DOHH2 (cell line): ENCODE results near the gene JCAD.
"Not testable (repeated sequence)": the region's sequence is repeated elsewhere in the genome, so short reads cannot be mapped to it uniquely, and the experiment has no call there.

ENCODE experiments used
- H3F3A ChIP-seq: fragments of 200-600 bp; sonication (generic), shearing (Covaris generic); 2 replicates; pipeline ENCODE4 v1.6.0; 2016; ENCODE audit warnings: antibody characterized with exemption, mild to moderate bottlenecking; ENCODE audit not compliant: control insufficient read depth, insufficient read depth
- H3K27ac ChIP-seq: fragments of 200-600 bp; sonication (generic); 2 replicates; pipeline ENCODE4 v1.5.1; 2014; ENCODE audit warnings: low read depth, mild to moderate bottlenecking, low read length, moderate library complexity
- H3K27me3 ChIP-seq: fragments of 200-600 bp; sonication (generic); 2 replicates; pipeline ENCODE4 v1.6.1; 2014; ENCODE audit warnings: mild to moderate bottlenecking, low read length, mixed read lengths; ENCODE audit not compliant: control insufficient read depth
- H3K36me3 ChIP-seq: fragments of 200-600 bp; sonication (generic); 2 replicates; pipeline ENCODE4 v1.6.1; 2014; ENCODE audit warnings: mild to moderate bottlenecking, low read length, moderate library complexity, mixed read lengths; ENCODE audit not compliant: control insufficient read depth
- H3K4me1 ChIP-seq: fragments of 200-600 bp; sonication (generic); 2 replicates; pipeline ENCODE4 v1.6.1; 2014; ENCODE audit warnings: mild to moderate bottlenecking, low read length, mixed read lengths; ENCODE audit not compliant: control insufficient read depth
- H3K4me2 ChIP-seq: fragments of 200-600 bp; sonication (generic); 2 replicates; pipeline ENCODE4 v1.6.0; 2014; ENCODE audit warnings: mild to moderate bottlenecking, low read length, moderate library complexity
- H3K4me3 ChIP-seq: fragments of 200-600 bp; sonication (generic); 2 replicates; pipeline ENCODE4 v1.5.1; 2014; ENCODE audit warnings: mild to moderate bottlenecking, low read length, mixed read lengths
- H3K79me2 ChIP-seq: fragments of 200-600 bp; sonication (generic); 2 replicates; pipeline ENCODE4 v1.6.1; 2014; ENCODE audit warnings: mild to moderate bottlenecking, low read length, mixed read lengths; ENCODE audit not compliant: control insufficient read depth
- H3K9me2 ChIP-seq: fragments of 200-600 bp; sonication (generic); replicated peaks from 2 replicates; pipeline ENCODE4 v1.6.1; 2014; ENCODE audit warnings: mild to moderate bottlenecking, low read length, mixed read lengths; ENCODE audit not compliant: control insufficient read depth
- H3K9me3 ChIP-seq: fragments of 200-600 bp; sonication (generic); 2 replicates; pipeline ENCODE4 v1.6.1; 2014; ENCODE audit warnings: antibody characterized with exemption, low read length, mixed read lengths; ENCODE audit not compliant: control insufficient read depth, insufficient read depth
- H4K20me1 ChIP-seq: fragments of 200-600 bp; sonication (generic); 2 replicates; pipeline ENCODE4 v1.6.0; 2014; ENCODE audit warnings: low read depth, mild to moderate bottlenecking, antibody characterized with exemption, low read length, moderate library complexity; ENCODE audit not compliant: control insufficient read depth, insufficient read depth
- EZH2phosphoT487 ChIP-seq: fragments of 200-600 bp; sonication (generic); IDR thresholded peaks from 2 replicates; pipeline ENCODE4 v1.6.1; 2017; ENCODE audit warnings: borderline replicate concordance, mild to moderate bottlenecking, antibody characterized with exemption, low read length, moderate library complexity, mixed read lengths
- TF ChIP-seq, protein P1 (sequence below): fragments of 200-600 bp; sonication (generic); IDR thresholded peaks from one replicate; pipeline ENCODE4 v1.5.1; 2014; ENCODE audit warnings: antibody characterized with exemption, mild to moderate bottlenecking, low read depth, low read length; ENCODE audit not compliant: poor library complexity, severe bottlenecking

JCAD gene

DNA sequence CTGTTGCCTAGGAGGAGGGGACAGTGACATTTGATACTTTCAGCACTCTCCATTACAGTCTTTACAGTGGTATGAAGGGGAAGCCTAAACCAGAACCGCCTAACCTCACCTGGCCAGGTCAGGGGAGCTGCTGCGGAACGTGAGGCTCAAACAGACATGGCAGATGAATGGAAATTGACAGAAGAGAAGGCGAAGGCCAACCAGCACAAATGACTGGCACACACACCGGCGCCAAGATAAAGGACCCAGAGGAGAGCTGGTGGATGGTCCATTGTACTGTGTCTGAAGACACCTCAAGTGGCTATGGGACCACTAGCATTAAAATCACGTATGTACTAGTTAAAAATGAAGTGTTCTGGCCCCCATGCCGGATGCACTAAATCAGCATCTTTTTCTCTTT lies 53.0 kb downstream of the JCAD start:
- Histone ChIP-seq H3K27me3 (peaks cover 24% of the 10 kb centered on the region), H3K9me3 (no peaks in the 10 kb centered on the region), H3K4me1 (no peaks in the 10 kb centered on the region), H3K36me3 (no peaks in the 10 kb centered on the region), H3K4me2 (no peak overlapping the region), H4K20me1 (no peaks in the 10 kb centered on the region), H3K9me2 (no peaks in the 10 kb centered on the region), H3K79me2 (no peaks in the 10 kb centered on the region), H3K27ac (no peak overlapping the region), H3F3A (no peaks in the 10 kb centered on the region), H3K4me3 (no peak overlapping the region)
- TF ChIP-seq, protein P1, sequence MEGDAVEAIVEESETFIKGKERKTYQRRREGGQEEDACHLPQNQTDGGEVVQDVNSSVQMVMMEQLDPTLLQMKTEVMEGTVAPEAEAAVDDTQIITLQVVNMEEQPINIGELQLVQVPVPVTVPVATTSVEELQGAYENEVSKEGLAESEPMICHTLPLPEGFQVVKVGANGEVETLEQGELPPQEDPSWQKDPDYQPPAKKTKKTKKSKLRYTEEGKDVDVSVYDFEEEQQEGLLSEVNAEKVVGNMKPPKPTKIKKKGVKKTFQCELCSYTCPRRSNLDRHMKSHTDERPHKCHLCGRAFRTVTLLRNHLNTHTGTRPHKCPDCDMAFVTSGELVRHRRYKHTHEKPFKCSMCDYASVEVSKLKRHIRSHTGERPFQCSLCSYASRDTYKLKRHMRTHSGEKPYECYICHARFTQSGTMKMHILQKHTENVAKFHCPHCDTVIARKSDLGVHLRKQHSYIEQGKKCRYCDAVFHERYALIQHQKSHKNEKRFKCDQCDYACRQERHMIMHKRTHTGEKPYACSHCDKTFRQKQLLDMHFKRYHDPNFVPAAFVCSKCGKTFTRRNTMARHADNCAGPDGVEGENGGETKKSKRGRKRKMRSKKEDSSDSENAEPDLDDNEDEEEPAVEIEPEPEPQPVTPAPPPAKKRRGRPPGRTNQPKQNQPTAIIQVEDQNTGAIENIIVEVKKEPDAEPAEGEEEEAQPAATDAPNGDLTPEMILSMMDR = no peak

DNA sequence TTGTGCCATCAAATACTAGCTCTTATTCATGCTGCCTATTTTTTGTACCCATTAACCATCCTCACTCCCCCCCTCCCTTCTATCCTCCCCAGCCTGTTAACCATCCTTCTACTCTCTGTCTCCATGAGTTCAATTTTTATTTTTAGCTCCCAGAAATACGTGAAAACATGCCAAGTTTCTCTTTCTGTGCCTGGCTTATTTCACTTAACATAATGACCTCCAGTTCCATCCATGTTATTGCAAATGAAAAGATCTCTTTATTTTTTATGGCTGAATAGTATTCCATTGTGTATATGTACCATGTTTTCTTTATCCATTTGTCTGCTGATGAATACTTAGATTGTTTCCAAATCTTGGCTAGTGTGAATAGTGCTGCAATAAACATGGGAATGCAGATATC lies 54.3 kb downstream of the JCAD start:
- not testable (repeated sequence) for H3K4me1 ChIP-seq, H3K4me2 ChIP-seq, H3K4me3 ChIP-seq, H3K36me3 ChIP-seq, H3K79me2 ChIP-seq, H3K9me3 ChIP-seq, H3K9me2 ChIP-seq, H3F3A ChIP-seq, H3K27ac ChIP-seq, H4K20me1 ChIP-seq
- H3K27me3 ChIP-seq = peaks cover 28% of the 10 kb centered on the region

DNA sequence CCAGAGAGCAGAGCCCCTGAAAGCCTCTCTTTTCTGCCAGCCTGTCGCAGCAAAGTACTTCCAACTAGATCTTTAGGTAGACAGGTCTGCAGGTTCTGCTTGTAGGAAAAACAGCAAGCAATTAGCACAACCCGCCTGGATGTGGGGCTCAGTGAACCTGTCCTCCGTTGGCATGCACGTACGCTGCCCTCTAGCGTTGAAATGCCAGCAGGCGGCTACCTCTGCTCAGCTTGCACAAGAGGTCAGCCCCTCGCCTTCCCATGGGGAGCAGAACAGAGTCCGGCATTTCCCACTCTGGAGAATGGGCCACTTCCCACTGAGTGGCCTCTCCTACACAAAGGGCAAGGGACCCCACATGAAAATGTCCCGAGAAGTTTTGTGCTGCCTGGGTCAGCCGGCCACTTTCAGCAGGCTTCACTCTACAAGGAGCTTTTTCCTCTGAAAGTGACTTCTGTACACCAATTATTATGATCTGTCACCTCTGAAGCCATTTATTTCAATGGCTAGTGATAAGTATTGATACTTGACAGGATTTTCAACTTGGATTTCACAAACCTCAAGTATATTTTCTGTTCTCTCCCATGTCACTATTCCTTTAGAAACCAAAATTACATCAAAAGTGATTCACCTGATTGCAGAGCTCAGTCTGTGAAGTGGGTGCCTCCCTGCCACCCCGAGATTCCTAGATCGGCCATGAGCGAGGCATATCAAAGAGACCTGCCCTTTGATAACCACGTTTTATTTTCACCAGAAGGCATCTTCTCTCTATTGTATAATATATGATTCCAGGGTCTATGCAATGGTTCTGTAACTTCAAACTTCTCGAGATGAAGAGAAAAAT lies 56.7 kb downstream of the JCAD start:
- no peaks in the 10 kb centered on the region for H3K9me3 ChIP-seq
- H3K27ac ChIP-seq = no peak overlapping the region
- H3K9me2 ChIP-seq = no peaks in the 10 kb centered on the region
- H3K27me3 ChIP-seq = peaks cover 17% of the 10 kb centered on the region
- H3K36me3 ChIP-seq = no peaks in the 10 kb centered on the region
- no peak overlapping the region for H3K4me2 ChIP-seq
- no peaks in the 10 kb centered on the region for H3K4me1 ChIP-seq
- H3F3A ChIP-seq = no peaks in the 10 kb centered on the region
- H3K4me3 ChIP-seq = no peak overlapping the region
- TF ChIP-seq, protein P1 = peak; percentile 94
- no peak for TF ChIP-seq EZH2phosphoT487
- no peaks in the 10 kb centered on the region for H4K20me1 ChIP-seq
- no peaks in the 10 kb centered on the region for H3K79me2 ChIP-seq

DNA sequence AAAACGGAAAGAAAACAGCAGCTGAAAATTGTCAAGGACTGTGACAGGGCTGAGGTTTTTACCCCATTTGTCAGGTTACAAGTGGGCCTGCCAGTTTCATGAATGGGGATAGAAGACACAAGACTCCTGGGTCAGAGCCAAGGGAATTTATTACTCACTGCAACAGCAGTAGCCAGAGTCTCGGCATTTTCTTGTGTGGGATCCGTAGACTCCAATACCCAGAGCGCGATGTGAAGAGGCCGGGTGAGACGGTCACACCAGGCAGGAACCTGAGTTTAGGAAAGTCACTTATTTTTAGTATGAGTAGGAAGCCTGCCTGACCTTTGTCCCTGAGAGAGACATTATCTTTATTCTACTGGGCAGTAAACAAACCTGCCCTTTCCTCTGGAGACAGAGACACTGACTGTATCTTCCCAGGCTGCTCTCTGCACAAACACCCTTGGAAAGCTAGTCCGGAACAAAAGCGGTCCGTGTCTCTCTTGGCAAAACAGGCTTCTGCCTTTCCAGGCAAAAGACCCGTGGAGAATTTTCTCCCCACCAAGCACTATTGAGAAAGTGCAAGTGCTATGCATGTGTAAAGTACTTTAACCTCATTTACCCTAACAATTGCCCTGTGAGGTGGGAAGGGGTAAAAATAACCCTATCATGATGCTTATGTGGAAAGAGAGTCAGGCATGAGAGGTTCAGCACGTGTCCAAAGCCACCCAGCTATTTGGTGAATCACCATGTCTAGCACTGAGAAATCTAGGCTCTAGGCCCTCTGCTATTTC lies 58.4 kb downstream of the JCAD start:
- no peak overlapping the region for H3K27ac ChIP-seq
- no peaks in the 10 kb centered on the region for H3F3A ChIP-seq
- H3K4me1 ChIP-seq = no peaks in the 10 kb centered on the region
- peaks cover 16% of the 10 kb centered on the region for H3K27me3 ChIP-seq
- H3K4me2 ChIP-seq = no peak overlapping the region
- no peak overlapping the region for H3K4me3 ChIP-seq
- H3K9me2 ChIP-seq = no peaks in the 10 kb centered on the region
- no peaks in the 10 kb centered on the region for H4K20me1 ChIP-seq
- no peaks in the 10 kb centered on the region for H3K36me3 ChIP-seq
- H3K9me3 ChIP-seq = no peaks in the 10 kb centered on the region
- H3K79me2 ChIP-seq = no peaks in the 10 kb centered on the region
- no peak for TF ChIP-seq EZH2phosphoT487
- TF ChIP-seq, protein P1 = no peak
